SK-N-SH (cell line): ENCODE measurements around the gene TBX1.

Experiments used
- CTCF ChIP-seq: fragments of 200-600 bp; sonication (generic); IDR thresholded peaks from 2 replicates; pipeline ENCODE4 v1.6.1; 2017; ENCODE audit warnings: antibody characterized with exemption, mild to moderate bottlenecking, moderate library complexity
- EZH2phosphoT487 ChIP-seq: fragments of 200-600 bp; sonication (generic); IDR thresholded peaks from 2 replicates; pipeline ENCODE4 v1.6.1; 2017; ENCODE audit warnings: low read depth, mixed run types, mild to moderate bottlenecking, antibody characterized with exemption, moderate library complexity, borderline replicate concordance
- FOXJ3 ChIP-seq: sonication (generic); formaldehyde crosslinking; IDR thresholded peaks from 2 replicates; pipeline ENCODE4 v1.5.1; 2020; ENCODE audit warnings: mild to moderate bottlenecking, missing genetic modification reagents
- POLR2AphosphoS5 ChIP-seq: IDR thresholded peaks from 2 replicates; pipeline ENCODE4 v1.6.1; 2012; ENCODE audit warnings: low read depth, low read length
- RCOR1 ChIP-seq: fragments of 150-350 bp; IDR thresholded peaks from 2 replicates; pipeline ENCODE4 v1.6.1; 2017; ENCODE audit warnings: antibody characterized with exemption, low read length
- REST ChIP-seq: IDR thresholded peaks from 2 replicates; pipeline ENCODE4 v1.6.1; 2012; ENCODE audit warnings: mild to moderate bottlenecking, low read depth, low read length, moderate library complexity
- SIN3A ChIP-seq: IDR thresholded peaks from 2 replicates; pipeline ENCODE4 v1.6.1; 2012; ENCODE audit warnings: low read depth, mild to moderate bottlenecking, low read length, moderate library complexity, borderline replicate concordance
- SMC3 ChIP-seq: IDR thresholded peaks from 2 replicates; pipeline ENCODE4 v1.6.1; 2012; ENCODE audit warnings: low read depth, low read length, improper control_type of control experiment
- TAF1 ChIP-seq: IDR thresholded peaks from 2 replicates; pipeline ENCODE4 v1.6.1; 2012; ENCODE audit warnings: low read depth, mild to moderate bottlenecking, low read length, moderate library complexity, borderline replicate concordance
- ZBTB33 ChIP-seq: IDR thresholded peaks from 2 replicates; pipeline ENCODE4 v1.4.0; 2012; ENCODE audit warnings: low read depth, borderline replicate concordance
- TF ChIP-seq, protein P1 (sequence below): IDR thresholded peaks from 2 replicates; pipeline ENCODE4; 2012

DNA sequence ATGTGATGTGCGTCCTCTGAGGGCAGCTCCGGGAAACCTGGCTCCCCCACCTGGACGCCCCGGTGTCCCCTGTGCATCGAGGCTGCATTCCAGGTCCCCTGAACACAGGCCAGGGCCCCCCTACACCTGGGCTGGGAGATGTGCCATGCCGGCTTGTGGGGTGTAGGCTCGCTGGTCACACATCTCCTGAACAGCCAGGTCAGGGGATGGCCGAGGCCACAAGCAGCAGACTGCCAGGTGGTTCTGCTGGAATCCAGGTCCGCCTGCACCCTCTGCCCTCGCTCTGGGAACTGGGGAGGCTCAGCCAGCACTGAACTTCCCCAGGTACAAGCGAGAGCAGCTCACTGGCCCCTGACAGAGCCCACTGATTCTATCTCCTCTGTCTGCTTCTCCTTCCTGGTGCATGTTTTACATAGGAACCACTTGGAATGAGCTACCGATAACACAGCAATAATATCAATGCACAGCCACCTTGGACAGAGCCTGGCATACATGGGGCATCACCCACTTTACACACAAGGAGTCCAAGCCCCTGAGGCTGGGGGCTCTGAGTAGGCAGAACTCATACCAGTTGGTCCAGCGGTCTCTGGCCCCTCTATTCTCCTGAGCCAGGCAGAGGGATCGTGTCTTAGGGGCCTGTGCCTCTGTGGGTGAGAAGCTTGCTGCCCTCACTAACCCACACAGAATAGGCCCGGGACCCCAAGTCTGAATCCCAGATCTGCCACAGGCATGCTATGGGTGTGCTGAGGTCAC is 46.8 kb downstream of the TBX1 start:
- TF ChIP-seq, protein P1, sequence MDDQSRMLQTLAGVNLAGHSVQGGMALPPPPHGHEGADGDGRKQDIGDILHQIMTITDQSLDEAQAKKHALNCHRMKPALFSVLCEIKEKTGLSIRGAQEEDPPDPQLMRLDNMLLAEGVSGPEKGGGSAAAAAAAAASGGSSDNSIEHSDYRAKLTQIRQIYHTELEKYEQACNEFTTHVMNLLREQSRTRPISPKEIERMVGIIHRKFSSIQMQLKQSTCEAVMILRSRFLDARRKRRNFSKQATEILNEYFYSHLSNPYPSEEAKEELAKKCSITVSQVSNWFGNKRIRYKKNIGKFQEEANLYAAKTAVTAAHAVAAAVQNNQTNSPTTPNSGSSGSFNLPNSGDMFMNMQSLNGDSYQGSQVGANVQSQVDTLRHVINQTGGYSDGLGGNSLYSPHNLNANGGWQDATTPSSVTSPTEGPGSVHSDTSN: no peak
- TF ChIP-seq CTCF (no peak), ZBTB33 (no peak), EZH2phosphoT487 (no peak), SIN3A (no peak), POLR2AphosphoS5 (no peak), REST (no peak), RCOR1 (no peak), FOXJ3 (CRISPR knock-in tag) (no peak), TAF1 (no peak), SMC3 (no peak)
